ENCODE results near the gene SLC25A18. TPM values are rescaled to one million over a fixed set of nuclear protein-coding genes. Genes with fewer than 3 reads are reported as not detected.
A peak's percentile ranks its signal among the peaks of the same experiment; 100 is the strongest.
"Not testable (repeated sequence)": the region's sequence is repeated elsewhere in the genome, so short reads cannot be mapped to it uniquely, and the experiment has no call there.

The SLC25A18 gene, protein sequence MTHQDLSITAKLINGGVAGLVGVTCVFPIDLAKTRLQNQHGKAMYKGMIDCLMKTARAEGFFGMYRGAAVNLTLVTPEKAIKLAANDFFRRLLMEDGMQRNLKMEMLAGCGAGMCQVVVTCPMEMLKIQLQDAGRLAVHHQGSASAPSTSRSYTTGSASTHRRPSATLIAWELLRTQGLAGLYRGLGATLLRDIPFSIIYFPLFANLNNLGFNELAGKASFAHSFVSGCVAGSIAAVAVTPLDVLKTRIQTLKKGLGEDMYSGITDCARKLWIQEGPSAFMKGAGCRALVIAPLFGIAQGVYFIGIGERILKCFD
- 100 to 1,000 TPM in 1 of 6 experiments, 10 to 100 TPM in 5; 35.1 to 105 (median 45.6) TPM for total RNA-seq
- long read RNA-seq, partial matches to known transcripts, result 2 of 18 reads
- long read RNA-seq, other reads (novel, unspliced or antisense), result 16 of 18 reads

- Histone ChIP-seq H3K4me3 (no peak within 1 kb of the TSS), H3K27me3 (no peaks in the 10 kb centered on the region), H3K4me1 (peaks cover 4 to 28% (median 11%) of the 10 kb centered on the region in 4 donors), H3K36me3 (peaks cover 0 to 2% (median 0%) of the 10 kb centered on the region in 4 donors), H3K27ac (peak within 1 kb of the TSS; percentile 65 to 81 (median 68)), H3K9me3 (no peaks in the 10 kb centered on the region)
- intact Hi-C loops (cut with DNase I), result no loop called here
- DNase-seq (peak; percentile 71 to 85 (median 81)), ATAC-seq (peak; percentile 87 to 93 (median 90))
- TF ChIP-seq, protein P1, sequence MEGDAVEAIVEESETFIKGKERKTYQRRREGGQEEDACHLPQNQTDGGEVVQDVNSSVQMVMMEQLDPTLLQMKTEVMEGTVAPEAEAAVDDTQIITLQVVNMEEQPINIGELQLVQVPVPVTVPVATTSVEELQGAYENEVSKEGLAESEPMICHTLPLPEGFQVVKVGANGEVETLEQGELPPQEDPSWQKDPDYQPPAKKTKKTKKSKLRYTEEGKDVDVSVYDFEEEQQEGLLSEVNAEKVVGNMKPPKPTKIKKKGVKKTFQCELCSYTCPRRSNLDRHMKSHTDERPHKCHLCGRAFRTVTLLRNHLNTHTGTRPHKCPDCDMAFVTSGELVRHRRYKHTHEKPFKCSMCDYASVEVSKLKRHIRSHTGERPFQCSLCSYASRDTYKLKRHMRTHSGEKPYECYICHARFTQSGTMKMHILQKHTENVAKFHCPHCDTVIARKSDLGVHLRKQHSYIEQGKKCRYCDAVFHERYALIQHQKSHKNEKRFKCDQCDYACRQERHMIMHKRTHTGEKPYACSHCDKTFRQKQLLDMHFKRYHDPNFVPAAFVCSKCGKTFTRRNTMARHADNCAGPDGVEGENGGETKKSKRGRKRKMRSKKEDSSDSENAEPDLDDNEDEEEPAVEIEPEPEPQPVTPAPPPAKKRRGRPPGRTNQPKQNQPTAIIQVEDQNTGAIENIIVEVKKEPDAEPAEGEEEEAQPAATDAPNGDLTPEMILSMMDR (IDR thresholded peaks at IDR 0.05), result peak in 1 of 4 donors; percentile 26
- TF ChIP-seq POLR2A (IDR thresholded peaks at IDR 0.05), result peak; percentile 71
- WGBS (ENCODE audit: insufficient coverage, low coverage, low lambda C conversion rate, missing lambda C conversion rate), result 43% methylated on average over 16 of the region's 17 CpGs
Observed at GRCh38 chr22:17562906-17563870, at the start of gene SLC25A18. SLC25A18 (plus strand) TSS chr22:17563498; CDS start chr22:17579945, 16,447 bp downstream.

DNA sequence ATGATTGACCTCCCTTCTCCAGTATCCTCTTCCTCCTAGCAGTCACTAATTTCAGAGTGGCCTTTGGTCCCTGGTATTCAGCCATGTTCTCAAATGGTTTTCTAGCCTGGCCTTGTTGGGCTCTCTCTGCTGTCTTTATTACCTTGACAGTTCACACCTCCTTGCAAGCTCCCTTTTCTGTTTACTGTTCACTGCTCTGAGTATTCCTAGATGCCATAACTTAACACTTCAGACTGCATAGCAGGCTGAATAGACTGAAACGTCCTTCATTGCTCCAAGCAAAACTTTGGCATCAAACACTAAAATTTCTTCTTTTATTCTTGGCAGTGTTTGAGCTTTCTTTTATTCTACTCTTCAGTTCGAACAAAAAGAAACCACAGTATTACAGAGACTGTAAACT lies 49.7 kb upstream of the SLC25A18 start:
- no peaks in the 10 kb centered on the region for H3K27me3 ChIP-seq
- H3K4me1 ChIP-seq, result no peaks in the 10 kb centered on the region
- intact Hi-C loops (cut with DNase I), result no loop called here
- ATAC-seq, result no peak
- no peak for DNase-seq
- H3K9me3 ChIP-seq, result no peaks in the 10 kb centered on the region
- H3K4me3 ChIP-seq, result no peak overlapping the region
- TF ChIP-seq POLR2A (IDR thresholded peaks at IDR 0.05), result no peak
- TF ChIP-seq, protein P1 (IDR thresholded peaks at IDR 0.05), result no peak
- WGBS (ENCODE audit: insufficient coverage, low coverage, low lambda C conversion rate, missing lambda C conversion rate), result 67% methylated on average over 2 of the region's 2 CpGs
- no peaks in the 10 kb centered on the region for H3K36me3 ChIP-seq
- H3K27ac ChIP-seq, result no peak overlapping the region

DNA sequence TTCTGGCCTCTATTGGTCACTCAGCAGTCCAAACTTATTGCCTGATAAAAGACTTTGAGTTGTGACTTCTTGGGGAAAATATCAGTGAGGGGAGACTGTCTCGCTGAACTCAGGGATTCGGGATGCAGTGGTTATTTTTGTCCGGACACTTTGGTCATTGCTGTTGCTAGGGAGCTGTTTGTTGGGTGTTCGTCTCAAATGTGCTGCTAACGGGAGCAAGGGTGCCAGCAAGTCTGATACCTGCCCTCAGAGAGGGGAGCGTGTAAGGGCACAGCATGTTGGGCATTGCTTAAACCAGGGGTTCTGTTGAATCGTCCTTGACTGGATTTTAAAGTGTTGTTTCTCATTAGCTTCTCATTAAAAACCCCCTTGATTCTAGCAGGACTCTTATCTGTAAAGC lies 49.2 kb upstream of the SLC25A18 start:
- TF ChIP-seq, protein P1 (IDR thresholded peaks at IDR 0.05), result no peak
- no peak for TF ChIP-seq POLR2A (IDR thresholded peaks at IDR 0.05)
- Histone ChIP-seq H3K9me3 (no peaks in the 10 kb centered on the region), H3K27me3 (no peaks in the 10 kb centered on the region), H3K27ac (no peak overlapping the region), H3K36me3 (no peaks in the 10 kb centered on the region), H3K4me3 (no peak overlapping the region), H3K4me1 (no peaks in the 10 kb centered on the region)
- WGBS (ENCODE audit: insufficient coverage, low coverage, low lambda C conversion rate, missing lambda C conversion rate), result 90% methylated on average over 7 of the region's 7 CpGs
- DNase-seq (no peak), ATAC-seq (no peak)
- intact Hi-C loops (cut with DNase I), result no loop called here

- 73% methylated on average over 3 of the region's 3 CpGs for WGBS (ENCODE audit: insufficient coverage, low coverage, low lambda C conversion rate, missing lambda C conversion rate)
- no peaks in the 10 kb centered on the region for H3K36me3 ChIP-seq
- TF ChIP-seq, protein P1 (IDR thresholded peaks at IDR 0.05), result no peak
- TF ChIP-seq POLR2A (IDR thresholded peaks at IDR 0.05), result no peak
- DNase-seq (no peak), ATAC-seq (no peak)
- no peak overlapping the region for H3K4me3 ChIP-seq
- H3K27ac ChIP-seq, result no peak overlapping the region
- no peaks in the 10 kb centered on the region for H3K9me3 ChIP-seq
- intact Hi-C loops (cut with DNase I), result no loop called here
- H3K27me3 ChIP-seq, result no peaks in the 10 kb centered on the region
- no peaks in the 10 kb centered on the region for H3K4me1 ChIP-seq
Observed at GRCh38 chr22:17518406-17518805, 44.9 kb upstream of the SLC25A18 start.

DNA sequence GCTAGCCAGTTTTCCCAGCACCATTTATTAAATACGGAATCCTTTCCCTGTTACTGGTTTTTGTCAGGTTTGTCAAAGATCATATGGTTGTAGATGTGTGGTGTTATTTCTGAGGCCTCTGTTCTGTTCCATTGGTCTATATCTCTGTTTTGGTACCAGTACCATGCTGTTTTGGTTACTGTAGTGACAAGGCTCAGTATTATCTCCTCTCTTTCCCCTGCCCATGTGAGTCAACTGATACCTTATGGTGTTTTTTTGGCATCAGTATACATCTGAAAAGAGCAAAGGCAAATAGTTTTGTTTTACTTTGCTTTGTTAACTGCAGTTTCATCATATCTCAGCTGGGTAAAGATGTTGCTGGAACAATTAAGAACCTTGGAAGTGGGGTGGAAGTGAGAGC lies 41.3 kb upstream of the SLC25A18 start:
- H3K4me3 ChIP-seq; H3K4me1 ChIP-seq; intact Hi-C loops (cut with DNase I); ATAC-seq; H3K27me3 ChIP-seq; DNase-seq; H3K9me3 ChIP-seq; H3K27ac ChIP-seq: not testable (repeated sequence)
- 90% methylated on average over 1 of the region's 1 CpG for WGBS (ENCODE audit: insufficient coverage, low coverage, low lambda C conversion rate, missing lambda C conversion rate)
- H3K36me3 ChIP-seq, result peaks cover 0 to 10% (median 0%) of the 10 kb centered on the region in 4 donors

Data from right lobe of liver (tissue), 6 donors.